Measurements from ENCODE around the gene JOSD2.

Gene JOSD2, protein sequence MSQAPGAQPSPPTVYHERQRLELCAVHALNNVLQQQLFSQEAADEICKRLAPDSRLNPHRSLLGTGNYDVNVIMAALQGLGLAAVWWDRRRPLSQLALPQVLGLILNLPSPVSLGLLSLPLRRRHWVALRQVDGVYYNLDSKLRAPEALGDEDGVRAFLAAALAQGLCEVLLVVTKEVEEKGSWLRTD

DNA sequence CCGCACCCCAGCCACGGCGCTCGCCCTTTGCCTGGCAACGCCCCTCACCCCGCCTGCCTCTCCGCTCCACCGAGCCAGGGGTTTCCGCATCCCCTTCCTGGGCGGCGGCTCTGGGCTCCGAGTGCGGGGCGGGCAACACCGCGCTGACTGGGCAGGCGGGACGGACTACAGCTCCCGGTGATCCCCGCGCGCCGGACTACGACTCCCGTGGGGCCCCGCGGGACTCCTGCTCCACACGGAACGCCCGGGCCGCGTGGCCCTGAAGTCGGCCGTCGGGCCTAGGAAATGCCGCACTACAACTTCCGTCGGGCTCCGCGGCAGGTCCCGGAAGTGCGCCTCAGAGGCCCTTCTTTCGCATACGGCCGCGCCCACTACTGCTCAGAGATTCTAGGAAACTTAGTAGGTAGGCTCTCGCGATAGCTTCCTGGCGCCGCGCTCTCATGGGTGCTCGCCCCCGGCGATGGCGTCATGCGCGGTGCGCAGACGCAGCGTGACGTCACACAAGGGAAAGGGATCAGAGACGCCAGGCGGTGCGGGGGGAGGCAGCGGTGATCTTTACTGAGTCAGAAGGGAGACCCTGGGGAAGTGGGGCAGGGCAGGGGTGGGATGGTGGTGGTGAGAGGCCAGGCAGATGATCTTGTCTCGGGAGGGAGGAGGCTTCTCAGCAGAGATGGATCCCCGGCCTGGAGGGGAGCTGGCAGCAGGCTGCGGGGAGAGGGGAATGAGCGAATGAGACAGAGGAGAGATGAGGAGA, at the start of gene JOSD2:
Gene JOSD2 (minus strand): TSS at position 123 of the 754 bp plus-strand sequence. CDS start 760 bp downstream, outside the sequence.
- peak; percentile 94 to 95 for DNase-seq (ENCODE audit: low read depth in 1 of 2, low spot score in 1 of 2)

DNA sequence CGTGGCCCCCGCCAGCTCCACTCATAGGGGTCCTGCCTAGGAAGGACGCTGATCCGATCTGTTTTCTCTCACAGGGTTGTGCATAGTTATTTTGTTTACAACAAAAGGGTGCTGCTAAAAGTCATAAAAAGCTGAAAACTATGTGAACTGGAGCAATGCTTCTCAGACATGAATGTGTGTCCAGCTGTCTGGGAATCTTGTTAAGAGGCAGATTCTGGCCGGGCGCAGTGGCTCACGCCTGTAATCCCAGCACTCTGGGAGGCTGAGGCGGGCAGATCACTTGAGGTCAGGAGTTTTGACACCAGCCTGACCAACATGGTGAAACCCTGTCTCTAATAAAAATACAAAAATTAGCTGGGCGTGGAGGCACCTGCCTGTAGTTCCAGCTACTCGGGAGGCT, 48.6 kb upstream of the JOSD2 start:
- no peak for DNase-seq (ENCODE audit: low read depth in 1 of 2, low spot score in 1 of 2)

DNA sequence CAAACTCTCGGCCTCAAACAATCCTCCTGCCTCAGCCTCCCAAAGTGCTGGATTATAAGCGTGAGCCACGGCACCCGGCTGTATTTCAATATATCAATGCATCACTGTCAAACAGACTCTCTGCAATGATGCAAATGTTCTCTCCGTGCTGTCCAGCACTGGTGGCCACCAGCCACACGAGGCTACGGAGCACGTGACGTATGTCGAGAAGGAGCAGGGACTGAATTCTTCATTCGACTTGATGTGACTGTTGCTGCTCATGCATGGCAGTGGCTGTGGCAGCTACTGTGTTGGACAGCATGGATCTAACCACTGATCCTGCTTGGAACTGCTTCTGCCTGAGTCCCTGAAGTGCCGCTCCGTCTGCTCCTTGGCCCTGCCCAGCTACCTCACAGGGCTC, 47.5 kb upstream of the JOSD2 start:
- DNase-seq (ENCODE audit: low read depth in 1 of 2, low spot score in 1 of 2), result no peak

DNA sequence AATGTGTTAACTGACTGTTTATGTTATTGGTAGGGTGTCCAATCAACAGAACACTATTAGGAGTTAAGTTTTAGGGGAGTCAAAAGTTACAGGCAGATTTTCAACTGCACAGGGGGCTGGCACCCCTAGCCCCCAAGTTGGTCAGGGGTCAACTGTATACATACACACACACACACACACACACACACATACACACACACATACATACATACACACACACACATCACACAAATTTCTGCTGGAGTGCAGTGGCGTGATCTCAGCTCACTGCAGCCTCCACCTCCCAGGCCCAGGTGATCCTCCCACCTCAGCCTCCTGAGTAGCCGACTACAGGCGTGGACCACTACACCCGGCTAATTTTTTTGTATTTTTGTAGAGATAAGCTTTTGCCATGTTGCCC, 47.0 kb upstream of the JOSD2 start:
- DNase-seq (ENCODE audit: low read depth in 1 of 2, low spot score in 1 of 2), result no peak

DNA sequence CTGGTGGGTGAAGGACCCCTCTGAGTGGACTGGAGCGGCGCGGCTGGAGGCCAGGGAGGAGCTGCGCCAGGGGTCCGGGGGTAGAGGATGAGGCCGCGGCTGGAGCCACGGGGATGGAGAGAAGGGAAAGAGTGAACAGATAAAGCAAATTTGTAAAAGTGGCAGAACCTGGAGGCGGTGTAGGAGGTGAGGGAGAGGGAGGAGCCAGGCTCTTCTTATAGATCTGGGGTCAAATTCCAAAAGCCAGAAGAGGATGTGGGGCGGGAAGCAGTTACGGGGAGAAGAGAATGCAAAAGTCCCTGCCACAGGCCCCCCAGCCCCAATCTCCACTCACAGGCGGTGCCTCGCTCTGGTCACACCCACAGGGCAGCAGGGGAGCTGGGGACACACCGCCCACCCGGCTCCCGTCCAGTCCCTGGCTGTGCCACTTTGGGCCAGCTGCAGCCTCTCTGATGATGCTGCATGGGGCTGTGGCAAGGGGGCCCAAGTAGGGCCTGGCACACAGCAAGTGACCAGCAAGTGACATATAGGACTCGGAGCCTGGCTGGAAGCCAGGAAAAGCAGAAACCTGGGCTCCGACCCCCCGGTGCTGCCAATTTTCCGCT, 46.1 kb upstream of the JOSD2 start:
- DNase-seq (ENCODE audit: low read depth in 1 of 2, low spot score in 1 of 2), result no peak

DNA sequence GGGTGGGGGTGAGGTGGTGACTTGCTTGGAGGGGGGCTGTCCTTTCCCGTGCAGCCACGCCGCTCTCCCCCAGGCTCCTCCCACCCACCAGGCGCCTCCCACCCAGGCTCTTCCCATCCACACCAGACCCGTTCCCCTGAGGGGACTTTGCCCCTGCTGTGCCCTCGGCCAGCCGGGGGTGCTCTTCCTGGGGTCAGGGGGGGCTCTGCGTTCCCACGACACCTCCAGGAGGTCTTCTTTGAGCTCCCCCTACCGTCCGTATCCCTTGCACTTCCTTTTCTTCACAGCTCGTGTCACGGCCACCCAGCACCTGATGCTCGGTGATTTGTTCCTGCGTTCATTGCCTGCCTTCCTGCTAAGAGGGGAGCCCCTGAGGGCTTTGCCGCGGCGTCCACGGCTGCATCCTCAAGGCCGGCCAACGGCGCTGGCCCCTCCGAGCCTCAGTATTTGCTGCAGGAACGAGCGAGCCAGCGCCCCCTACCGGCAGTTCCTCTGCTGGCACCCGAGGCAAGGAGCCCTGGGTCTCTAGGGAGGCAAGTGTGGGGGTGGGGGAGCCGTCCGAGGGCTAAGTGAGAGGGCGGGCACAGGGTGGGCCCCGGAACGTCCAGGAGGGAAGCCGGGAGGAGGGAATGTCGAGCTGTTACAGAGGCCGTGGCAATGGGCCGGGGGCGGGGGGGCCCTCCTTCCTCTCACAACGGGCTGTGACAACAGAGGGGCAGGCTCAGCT, 45.5 kb upstream of the JOSD2 start:
- peak; percentile 38 to 65 for DNase-seq (ENCODE audit: low read depth in 1 of 2, low spot score in 1 of 2)

DNA sequence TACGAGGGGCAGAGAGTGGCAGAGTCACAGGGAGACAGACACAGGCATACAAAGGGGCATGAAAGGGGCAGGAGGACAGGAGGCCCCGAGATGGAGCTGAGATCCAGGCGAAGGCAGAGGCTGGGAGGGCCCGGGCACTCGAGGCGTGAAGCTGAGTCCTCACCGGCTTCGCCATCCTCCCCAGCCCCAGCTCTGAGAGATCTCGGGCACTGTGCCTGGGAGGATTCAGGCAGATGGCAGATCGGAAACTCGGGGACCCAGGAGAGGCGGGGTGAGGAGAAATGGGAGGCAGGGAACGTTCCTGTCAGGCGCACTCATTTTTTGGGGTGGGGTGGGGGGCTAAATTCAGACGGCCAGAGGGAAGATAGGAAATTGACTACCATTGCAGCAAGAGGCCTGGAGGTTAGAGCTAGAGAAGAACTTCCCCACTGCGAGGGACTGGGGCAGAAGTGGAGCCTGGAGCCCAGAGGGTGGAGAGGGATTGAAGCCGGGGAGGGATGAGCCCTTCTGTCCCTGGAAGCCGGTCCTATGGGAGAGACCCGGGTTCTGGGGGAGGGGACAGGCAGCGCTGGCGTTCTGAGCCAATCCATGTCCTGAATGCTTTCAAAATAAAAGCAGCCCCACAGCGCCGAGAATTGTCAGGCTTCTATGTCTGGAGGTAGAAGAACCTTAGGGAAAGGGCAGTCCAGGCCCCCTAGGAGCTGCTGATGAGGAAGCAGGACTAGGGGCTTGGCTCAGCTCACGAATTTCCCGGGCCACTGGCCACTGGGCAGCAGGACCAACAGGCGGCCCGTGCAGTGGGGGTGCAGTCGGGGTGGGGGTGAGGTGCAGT, 44.7 kb upstream of the JOSD2 start:
- no peak for DNase-seq (ENCODE audit: low read depth in 1 of 2, low spot score in 1 of 2)

DNA sequence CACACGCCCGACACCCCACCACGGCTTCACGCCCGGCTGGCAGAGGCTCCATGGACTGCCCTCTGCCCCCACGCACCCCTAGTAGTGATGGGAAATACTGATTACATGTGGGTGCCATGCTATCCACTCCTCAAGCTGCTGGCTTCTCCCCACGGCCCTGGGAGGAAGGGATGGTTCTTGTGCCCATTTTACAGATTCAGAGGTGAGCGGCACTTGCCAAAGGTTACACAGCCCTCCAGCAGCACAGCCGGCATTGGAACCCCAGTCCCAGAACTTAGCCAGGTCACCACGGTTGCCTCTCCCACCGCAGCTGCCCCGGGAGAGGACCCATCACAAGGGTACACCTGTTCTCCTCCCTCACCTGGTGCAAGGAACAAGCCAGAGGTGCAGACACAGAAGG, 44.0 kb upstream of the JOSD2 start:
- no peak for DNase-seq (ENCODE audit: low read depth in 1 of 2, low spot score in 1 of 2)

DNA sequence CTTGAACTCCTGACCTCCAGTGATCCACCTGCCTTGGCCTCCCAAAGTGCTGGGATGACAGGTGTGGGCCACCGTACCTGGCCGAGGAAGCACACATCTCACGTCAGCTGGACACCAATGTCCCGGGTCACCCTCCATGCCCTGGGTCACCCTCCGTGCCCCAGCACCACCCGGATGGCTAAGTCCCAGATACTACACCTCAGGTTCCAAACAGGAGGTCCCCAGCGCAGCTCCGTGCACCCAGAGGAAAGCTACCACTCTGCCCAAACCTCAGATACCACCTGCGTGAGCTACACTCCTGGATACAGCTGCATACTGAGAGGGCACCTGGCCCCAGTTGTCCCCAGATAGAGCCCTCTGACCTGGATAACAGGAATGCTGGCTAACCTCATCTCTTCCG, 43.2 kb upstream of the JOSD2 start:
- no peak for DNase-seq (ENCODE audit: low read depth in 1 of 2, low spot score in 1 of 2)

DNA sequence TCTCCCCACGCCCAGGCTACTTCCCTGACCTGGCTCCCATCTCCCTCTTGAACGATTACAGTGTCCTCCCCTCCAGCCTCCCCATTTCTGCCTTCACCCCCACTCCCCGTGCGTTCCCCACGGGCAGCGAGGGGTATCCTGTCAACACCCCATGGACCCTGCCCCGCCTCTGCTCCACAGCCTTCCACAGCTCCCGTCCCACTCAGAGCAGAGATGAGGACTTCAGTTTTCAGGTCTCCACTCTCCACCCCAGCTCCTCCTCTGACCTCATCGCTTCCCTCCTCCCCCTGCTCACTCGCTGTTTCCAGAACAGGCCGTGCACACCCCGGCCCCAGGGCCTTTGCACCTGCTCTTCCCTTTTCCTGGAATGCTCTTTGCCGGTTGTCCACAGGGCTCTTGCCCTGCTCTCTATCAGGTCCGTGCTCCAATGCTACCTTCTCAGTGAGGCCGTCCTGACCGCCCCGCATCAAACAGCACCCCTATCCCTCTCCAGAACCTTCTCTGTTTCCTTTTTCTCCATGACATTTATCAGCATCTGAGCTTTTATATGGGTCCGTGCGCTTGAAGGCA, 42.2 kb upstream of the JOSD2 start:
- DNase-seq (ENCODE audit: low read depth in 1 of 2, low spot score in 1 of 2), result no peak

DNA sequence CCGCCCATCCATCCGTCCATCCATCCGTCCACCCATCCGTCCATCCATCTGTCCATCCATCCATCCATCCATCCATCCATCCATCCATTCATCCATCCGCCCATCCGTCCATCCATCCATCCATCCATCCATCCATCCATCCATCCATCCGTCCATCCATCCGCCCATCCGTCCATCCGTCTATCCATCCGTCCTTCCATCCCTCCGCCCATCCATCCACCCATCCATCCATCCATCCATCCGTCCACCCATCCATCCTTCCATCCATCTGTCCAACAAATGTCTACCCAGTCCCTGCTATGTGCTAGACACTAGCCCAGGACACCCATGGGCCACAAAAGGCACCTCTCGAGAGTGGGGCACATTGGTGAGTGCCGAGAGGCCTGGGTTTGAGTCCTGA, 41.5 kb upstream of the JOSD2 start:
- no peak for DNase-seq (ENCODE audit: low read depth in 1 of 2, low spot score in 1 of 2)

DNA sequence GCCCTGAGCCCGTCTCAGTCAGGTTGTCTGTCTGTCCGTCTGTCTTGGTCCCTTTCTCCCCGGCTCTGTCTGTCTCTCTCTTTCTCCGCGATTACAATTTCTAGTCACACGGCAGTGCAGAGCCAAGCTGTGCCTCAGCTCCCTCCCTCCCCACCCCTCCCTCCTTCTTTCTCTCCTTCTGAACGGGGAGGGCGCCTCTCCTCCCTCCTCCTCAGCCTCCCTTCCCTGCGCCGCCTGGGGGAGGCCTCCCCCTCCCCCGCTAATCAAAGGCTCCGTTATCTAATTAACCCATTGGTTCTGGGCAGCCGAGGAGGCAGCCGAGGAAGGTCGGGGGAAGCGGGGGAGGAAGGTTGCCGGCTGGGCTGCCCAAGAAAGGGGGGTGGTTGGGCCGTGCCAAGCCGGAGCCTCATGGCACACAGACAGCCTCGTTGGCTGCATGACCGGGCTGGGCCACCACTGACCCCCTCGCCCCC, 40.8 kb upstream of the JOSD2 start:
- DNase-seq (ENCODE audit: low read depth in 1 of 2, low spot score in 1 of 2), result no peak

DNA sequence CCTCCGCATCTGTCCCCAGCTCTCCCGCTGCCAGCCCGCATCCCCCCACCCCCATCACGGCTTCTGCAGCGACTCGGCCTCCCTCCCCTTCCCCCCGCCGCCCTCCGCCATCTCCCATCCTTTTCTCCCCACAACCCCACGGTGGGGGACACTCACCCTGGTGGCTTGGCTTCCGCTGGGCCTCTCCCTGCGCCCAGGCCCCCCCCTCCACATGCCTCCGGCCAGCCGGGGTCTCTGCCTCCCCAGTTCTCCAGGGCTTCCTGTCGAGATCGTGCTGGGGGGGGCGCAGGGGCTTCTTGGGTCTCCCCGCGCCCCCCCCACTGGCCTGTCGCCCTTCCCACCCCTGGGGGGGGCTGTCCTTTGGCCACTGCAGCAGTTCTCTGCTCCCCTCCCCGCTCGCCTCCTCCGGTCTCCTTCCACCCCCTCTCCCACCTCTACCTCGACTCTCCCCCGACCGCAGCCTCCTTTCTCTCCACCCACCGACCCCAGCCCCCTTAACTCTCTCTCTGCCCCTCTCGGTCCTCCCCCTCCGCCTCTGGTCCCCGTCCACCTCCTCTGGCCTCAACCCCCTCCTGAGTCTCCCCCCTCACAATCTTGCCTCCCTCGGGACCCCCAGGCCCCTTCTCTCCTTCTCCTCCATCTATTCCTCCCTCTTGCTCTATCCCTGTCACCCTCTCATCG, 40.2 kb upstream of the JOSD2 start:
- DNase-seq (ENCODE audit: low read depth in 1 of 2, low spot score in 1 of 2), result no peak

DNA sequence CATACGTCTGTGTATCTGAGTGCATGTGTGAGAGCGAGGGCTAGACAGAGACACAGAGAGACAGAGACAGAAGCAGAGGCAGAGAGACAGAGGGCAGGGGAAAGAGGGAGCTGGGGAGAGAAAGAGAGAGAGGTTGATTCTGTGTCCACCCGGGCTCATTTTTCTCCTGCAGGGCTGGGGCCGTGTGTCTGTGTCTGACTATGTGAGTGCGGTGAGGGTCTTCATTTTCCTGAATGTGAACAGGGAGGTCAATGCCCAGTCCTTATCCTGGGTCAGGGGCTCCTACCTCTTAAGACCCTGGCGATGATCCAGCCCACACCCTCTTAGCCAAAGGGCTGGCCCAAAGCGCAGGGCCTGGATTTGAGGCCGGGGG, 39.6 kb upstream of the JOSD2 start:
- no peak for DNase-seq (ENCODE audit: low read depth in 1 of 2, low spot score in 1 of 2)

DNA sequence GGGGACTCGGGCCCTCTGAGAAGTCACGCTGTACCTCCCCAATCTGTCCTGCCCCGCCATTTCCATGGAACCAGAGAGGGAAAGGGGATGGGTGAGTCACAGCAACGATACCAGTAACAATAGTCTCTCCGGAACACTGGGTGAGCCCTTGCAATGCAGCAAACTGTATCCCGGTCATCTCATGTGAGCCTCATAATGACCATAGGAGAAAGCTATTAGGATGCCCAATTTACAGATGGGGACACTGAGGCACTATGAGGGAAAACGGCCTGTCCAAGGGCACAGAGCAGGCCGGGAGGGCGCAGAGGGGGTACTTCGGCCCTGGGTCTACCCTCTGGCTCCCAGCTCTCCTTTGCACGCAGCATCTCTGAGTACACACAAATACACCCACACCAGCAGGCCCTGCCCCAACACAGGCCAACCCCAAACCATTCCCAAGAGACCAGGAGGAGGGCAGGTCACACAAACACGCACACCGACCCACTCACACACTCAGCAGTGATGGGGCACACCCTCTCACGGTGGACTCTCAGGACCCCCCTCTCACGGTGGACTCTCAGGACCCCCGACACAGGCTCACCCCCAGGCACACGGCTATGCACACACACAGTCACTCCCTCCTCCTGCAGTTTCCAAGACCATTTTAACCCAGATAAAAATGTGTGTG, 39.1 kb upstream of the JOSD2 start:
- DNase-seq (ENCODE audit: low read depth in 1 of 2, low spot score in 1 of 2), result no peak

DNA sequence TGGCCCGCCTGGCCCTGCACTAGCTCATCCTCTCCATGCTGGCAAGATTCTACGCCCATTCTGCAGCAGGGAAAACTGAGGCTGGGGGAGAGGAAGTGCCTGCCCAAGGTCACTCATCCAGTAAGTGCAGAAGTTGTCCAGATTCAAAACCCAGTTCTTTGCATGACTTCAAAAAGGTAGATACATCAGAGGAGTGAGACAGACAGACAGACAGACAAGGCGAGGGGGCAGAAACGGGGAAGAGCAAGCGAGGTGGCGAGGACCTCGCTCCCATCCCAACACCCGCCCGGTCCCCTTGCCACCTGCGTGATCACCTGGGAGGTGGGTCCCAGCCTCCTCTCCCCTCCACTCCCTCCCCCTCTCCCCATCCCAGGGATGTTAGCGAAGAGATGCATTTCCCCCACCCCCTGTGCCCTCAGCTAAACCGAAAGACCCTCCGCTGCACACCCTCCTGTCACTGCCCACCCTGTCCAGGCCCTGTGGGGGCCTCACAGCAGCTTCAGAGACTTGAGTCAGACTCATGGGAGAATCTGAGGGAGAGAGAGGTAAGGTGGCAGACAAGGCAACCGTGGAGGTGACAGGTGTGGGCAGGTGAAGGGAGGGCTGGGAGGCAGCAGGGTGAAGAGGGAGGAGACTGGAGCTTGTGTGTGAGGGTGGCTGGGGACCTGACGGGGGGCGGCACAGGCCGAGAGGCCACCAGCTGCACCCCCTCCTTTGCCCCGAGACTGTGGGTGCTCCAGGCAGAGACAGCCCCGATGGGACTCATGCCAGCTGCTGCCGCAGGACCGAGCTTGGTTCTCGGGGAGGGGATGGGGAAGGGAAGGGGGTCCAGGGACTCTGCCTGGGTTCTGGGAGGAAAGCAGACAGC, 38.3 kb upstream of the JOSD2 start:
- no peak for DNase-seq (ENCODE audit: low read depth in 1 of 2, low spot score in 1 of 2)

DNA sequence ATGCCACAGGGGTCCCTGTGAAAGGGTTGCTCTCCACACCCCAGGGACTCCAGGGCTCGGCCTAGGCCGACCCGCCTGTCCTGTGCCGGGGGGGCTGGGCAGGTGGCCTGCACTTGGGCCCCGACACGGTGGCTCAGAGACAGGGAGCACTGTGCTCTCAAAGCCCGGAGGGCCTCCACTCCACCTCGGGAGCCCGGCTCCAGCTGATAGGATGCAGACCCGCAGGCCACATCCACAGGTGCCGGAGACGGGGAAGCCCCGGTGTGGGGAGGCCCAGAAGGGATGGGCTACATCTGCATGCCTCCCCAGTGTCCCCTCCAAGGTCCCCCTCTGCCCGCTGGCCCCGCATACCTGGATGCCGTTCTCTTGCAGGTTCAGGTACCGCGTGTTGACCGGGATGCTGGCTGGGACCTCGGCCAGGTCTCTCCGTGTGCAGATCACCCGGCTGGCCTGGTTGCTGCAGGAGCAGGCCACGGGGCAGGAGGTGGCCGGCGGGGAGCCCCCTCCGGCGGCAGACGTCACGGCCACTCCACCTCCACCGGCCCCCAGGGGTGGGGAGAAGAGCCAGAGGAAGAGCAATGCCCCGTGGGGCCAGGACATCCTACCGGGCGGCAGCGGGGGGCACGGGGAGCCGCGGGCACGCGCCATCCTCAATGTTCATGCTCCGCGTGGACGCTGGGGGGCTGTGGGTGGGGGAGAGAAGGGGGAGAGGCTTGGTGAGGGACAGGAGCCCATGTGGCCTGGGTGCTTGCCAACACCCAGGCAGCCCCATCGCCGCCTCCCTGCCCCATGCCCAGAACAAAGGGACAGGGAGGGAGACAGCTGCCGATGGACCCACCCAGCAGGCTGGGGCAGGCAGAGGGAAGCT, 37.4 kb upstream of the JOSD2 start:
- no peak for DNase-seq (ENCODE audit: low read depth in 1 of 2, low spot score in 1 of 2)
